Measurements from ENCODE around the gene PAK1IP1. TPM values are rescaled to one million over a fixed set of nuclear protein-coding genes. Genes with fewer than 3 reads are reported as not detected.
A peak's percentile ranks its signal among the peaks of the same experiment; 100 is the strongest.
"Not testable (repeated sequence)": the region's sequence is repeated elsewhere in the genome, so short reads cannot be mapped to it uniquely, and the experiment has no call there.

PAK1IP1 gene, protein sequence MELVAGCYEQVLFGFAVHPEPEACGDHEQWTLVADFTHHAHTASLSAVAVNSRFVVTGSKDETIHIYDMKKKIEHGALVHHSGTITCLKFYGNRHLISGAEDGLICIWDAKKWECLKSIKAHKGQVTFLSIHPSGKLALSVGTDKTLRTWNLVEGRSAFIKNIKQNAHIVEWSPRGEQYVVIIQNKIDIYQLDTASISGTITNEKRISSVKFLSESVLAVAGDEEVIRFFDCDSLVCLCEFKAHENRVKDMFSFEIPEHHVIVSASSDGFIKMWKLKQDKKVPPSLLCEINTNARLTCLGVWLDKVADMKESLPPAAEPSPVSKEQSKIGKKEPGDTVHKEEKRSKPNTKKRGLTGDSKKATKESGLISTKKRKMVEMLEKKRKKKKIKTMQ
- 10 to 100 TPM; 34.2 to 35.5 TPM for total RNA-seq

DNA sequence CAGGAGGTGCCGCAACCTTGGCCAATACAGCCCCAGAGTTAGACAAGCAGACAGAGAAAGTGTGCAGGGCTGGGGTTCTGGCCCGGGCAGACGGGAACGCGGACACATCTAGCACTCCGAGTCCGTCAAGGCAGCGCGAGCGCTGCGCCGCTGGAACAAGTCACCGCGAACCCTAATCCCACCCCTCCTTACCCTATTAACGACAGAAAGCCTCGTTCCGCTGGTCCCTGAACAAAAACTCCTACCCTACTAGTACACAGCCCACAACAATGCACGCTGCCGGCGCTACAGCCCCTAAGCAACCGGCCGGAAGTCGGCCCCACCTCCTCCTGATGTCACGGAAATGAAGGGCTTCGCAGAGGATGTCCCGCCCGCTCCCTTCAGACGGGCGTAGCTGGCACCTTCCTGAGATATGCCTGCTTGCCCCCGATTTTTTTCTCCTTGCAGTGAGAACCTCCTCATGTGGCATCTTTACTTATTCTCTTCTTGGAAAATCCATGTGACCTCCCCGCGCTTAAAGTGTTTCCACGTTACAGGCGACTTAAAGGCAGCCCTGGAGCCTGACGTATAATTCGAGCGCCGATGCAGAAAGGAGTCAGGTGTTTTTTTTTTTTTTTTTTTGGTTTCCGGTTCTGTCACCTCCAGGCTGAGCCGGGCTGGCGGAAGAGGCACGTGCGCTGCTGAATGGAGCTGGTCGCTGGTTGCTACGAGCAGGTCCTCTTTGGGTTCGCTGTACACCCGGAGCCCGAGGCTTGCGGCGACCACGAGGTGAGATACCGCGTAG, at the start of gene PAK1IP1, which contains the start of gene C6orf52:
PAK1IP1 (plus strand) TSS at position 671 of the 784 bp plus-strand sequence; CDS start at position 685, 14 bp downstream.
C6orf52 (minus strand) TSS at position 315 of the 784 bp plus-strand sequence. CDS start 7,066 bp downstream, outside the sequence.
- Mint-ChIP-seq H3K27me3 (no peaks in the 10 kb centered on the region), H3K9me3 (no peaks in the 10 kb centered on the region), H3K4me3 (peak within 1 kb of the TSS; percentile 90), H3K36me3 (ENCODE audit: low read depth) (peaks cover 44% of the 10 kb centered on the region), H3K27ac (peak within 1 kb of the TSS; percentile 99), H3K4me1 (ENCODE audit: low read depth) (peaks cover 31% of the 10 kb centered on the region)
- CTCF ChIA-PET, result interaction anchor here (1.0 to 1.5 kb wide), 4 partner anchors 14 to 343 kb away, joined by 3 to 7 read pairs (median 3); no protein-coding TSS in a partner anchor
- ATAC-seq (peak; percentile 97), DNase-seq (peak; percentile 96)
- POLR2A ChIA-PET, result interaction anchor here (0.6 to 3.1 kb wide), 14 partner anchors 8 to 366 kb away, joined by 3 to 21 read pairs (median 4); partner anchors contain the start of genes TMEM14B and TMEM14C
- intact Hi-C loops (cut with micrococcal nuclease), result loop anchor here (2.0 to 5.0 kb wide), 2 partner anchors 52 to 167 kb away; partner anchors contain the start of gene TMEM14B
- TF ChIP-seq, protein P1, sequence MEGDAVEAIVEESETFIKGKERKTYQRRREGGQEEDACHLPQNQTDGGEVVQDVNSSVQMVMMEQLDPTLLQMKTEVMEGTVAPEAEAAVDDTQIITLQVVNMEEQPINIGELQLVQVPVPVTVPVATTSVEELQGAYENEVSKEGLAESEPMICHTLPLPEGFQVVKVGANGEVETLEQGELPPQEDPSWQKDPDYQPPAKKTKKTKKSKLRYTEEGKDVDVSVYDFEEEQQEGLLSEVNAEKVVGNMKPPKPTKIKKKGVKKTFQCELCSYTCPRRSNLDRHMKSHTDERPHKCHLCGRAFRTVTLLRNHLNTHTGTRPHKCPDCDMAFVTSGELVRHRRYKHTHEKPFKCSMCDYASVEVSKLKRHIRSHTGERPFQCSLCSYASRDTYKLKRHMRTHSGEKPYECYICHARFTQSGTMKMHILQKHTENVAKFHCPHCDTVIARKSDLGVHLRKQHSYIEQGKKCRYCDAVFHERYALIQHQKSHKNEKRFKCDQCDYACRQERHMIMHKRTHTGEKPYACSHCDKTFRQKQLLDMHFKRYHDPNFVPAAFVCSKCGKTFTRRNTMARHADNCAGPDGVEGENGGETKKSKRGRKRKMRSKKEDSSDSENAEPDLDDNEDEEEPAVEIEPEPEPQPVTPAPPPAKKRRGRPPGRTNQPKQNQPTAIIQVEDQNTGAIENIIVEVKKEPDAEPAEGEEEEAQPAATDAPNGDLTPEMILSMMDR (IDR thresholded peaks at IDR 0.05), result no peak

DNA sequence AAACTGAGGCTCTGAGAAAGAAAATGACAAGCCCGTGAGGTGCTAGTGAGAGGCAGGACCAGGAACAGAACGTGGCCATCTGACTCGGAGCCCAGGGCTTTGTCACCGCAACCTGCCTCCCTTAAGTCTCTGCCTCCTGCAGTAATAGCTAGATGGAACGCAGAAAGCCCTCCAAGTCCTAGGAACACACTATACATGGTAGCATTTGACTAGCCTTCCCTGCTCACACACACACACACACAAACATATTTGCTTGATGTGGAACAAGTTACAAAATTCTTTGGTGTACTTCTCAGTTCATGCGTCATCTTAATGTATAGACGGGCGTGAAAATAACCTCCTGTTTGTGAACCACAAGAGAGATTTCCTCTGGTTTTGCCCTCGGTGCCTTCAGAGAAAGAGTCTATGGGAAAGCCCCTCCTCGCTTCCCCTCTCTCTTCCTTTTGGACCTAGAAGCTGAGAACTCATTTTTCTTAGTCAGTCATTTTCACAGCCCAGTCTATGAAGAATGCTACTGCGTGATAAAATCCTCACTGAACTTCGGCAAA, 39.2 kb upstream of the PAK1IP1 start:
- DNase-seq (peak; percentile 64), ATAC-seq (peak; percentile 91)
- CTCF ChIA-PET, result interaction anchor here (0.9 to 1.2 kb wide), 2 partner anchors 146 to 177 kb away, joined by 3 to 4 read pairs; no protein-coding TSS in a partner anchor
- Mint-ChIP-seq H3K36me3 (ENCODE audit: low read depth) (no peaks in the 10 kb centered on the region), H3K9me3 (no peaks in the 10 kb centered on the region), H3K27me3 (peaks cover 16% of the 10 kb centered on the region), H3K4me1 (ENCODE audit: low read depth) (peaks cover 16% of the 10 kb centered on the region), H3K4me3 (peak overlapping the region; percentile 13), H3K27ac (peak overlapping the region; percentile 22)
- POLR2A ChIA-PET, result interaction anchor here (0.6 to 1.0 kb wide), 2 partner anchors 12 to 613 kb away, joined by 3 read pairs; no protein-coding TSS in a partner anchor
- intact Hi-C loops (cut with micrococcal nuclease), result no loop called here
- TF ChIP-seq, protein P1 (IDR thresholded peaks at IDR 0.05), result no peak

DNA sequence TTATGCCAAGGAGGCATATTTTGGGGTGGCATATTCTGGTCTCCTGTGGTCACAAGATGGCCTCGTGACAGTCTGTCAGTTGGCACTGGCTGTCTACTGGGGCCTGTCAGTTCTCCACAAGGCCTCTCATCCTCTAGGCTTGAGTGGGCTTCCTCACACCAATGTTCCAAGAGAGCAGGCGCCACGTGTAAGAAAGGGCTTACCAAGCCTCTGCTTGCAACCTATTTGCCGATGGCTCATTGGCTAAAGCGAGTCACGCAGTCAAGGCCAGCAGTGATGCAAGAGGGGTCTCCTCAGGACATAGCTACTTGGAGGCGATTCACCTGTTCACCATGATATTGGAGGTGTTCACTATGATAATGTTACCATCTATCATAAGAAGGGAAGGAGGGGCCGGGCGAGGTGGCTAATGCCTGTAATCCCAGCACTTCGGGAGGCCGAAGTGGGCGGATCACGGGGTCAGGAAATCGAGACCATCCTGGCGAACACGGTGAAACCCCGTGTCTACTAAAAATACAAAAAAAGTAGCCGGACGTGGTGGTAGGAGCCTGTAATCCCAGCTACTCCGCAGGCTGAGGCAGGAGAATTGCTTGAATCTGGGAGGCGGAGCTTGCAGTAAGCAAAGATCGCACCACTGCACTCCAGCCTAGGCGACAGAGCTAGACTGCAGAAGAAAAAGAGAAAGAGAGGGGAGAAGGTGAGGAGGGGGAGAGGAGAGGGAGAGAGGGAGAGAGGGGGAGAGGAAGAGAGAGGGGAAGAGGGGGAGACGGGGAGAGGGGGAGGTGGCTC, 35.7 kb upstream of the PAK1IP1 start:
- no peak overlapping the region for H3K27ac Mint-ChIP-seq
- DNase-seq, result no peak

DNA sequence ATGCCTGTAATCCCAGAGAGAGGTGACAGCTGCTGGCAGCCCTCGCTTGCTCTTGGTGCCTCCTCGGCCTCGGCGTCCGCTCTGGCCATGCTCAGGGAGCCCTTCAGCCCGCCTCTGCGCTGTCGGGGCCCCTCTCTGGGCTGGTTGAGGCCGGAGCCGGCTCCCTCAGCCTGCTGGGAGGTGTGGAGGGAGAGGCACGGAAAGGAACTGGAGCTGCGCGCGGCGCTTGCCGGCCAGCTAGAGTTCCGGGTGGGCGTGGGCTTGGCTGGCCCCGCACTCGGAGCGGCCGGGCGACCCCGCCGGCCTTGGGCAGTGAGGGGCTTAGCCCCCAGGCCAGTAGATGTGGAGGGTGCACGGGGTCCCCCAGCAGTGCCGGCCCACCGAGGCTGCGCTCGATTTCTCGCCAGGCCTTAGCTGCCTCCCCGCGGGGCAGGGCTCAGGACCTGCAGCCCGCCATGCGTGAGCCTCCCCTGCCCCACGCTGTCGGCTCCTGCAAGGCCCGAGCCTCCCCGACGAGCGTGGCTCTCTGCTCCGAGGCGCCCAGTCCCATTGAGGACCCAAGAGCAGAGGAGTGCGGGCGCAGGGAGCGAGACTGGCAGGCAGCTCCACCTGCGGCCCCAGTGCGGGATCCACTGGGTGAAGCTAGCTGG, 34.9 kb upstream of the PAK1IP1 start:
- intact Hi-C loops (cut with micrococcal nuclease), result no loop called here
- H3K4me3 Mint-ChIP-seq, result peak overlapping the region; percentile 23
- peaks cover 15% of the 10 kb centered on the region for H3K4me1 Mint-ChIP-seq (ENCODE audit: low read depth)
- no peaks in the 10 kb centered on the region for H3K36me3 Mint-ChIP-seq (ENCODE audit: low read depth)
- no peak for ATAC-seq
- H3K9me3 Mint-ChIP-seq, result no peaks in the 10 kb centered on the region
- TF ChIP-seq, protein P1 (IDR thresholded peaks at IDR 0.05), result no peak
- ChIA-PET CTCF (no interaction called here), POLR2A (no interaction called here)
- DNase-seq, result no peak
- no peak overlapping the region for H3K27ac Mint-ChIP-seq
- peaks cover 11% of the 10 kb centered on the region for H3K27me3 Mint-ChIP-seq

More for the DNA sequence above, 35.7 kb upstream of the PAK1IP1 start:
- no peaks in the 10 kb centered on the region for H3K9me3 Mint-ChIP-seq
- ChIA-PET POLR2A (no interaction called here), CTCF (no interaction called here)
- peaks cover 11% of the 10 kb centered on the region for H3K27me3 Mint-ChIP-seq
- H3K4me1 Mint-ChIP-seq (ENCODE audit: low read depth), result peaks cover 16% of the 10 kb centered on the region
- no peaks in the 10 kb centered on the region for H3K36me3 Mint-ChIP-seq (ENCODE audit: low read depth)
- intact Hi-C loops (cut with micrococcal nuclease), result no loop called here
- TF ChIP-seq, protein P1 (IDR thresholded peaks at IDR 0.05), result no peak
- ATAC-seq, result no peak
- peak overlapping the region; percentile 8 for H3K4me3 Mint-ChIP-seq

DNA sequence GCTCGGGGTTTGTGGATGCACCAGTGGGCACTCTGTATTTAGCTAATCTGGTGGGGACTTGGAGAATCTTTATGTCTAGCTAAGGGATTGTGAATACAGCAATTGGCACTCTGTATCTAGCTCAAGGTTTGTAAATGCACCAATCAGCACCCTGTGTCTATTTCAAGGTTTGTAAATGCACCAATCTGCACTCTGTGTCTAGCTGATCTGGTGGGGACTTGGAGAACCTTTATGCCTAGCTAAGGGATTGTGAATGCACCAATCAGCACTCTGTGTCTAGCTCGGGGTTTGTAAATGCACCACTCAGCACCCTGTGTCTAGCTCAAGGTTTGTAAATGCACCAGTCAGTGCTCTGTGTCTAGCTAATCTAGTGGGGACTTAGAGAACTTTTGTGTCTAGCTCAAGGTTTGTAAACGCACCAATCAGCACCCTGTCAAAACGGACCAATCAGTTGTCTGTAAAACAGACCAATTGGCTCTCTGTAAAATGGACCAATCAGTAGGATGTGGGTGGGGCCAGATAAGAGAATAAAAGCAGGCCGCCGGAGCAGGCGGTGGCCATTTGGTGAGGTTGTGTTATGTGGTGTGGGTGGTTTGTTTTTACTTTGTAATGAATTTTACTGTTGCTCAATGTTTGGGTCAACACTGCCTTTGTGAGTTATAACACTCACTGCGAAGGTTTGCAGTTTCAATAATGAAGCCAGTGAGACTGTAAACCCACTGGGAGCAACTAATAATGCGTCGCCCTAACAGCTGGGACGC, 34.2 kb upstream of the PAK1IP1 start:
- CTCF ChIA-PET, ATAC-seq: not testable (repeated sequence)

More for the DNA sequence above, 34.2 kb upstream of the PAK1IP1 start:
- peak overlapping the region; percentile 36 for H3K4me3 Mint-ChIP-seq
- H3K9me3 Mint-ChIP-seq; intact Hi-C loops (cut with micrococcal nuclease); H3K36me3 Mint-ChIP-seq (ENCODE audit: low read depth); H3K27ac Mint-ChIP-seq; POLR2A ChIA-PET; DNase-seq; H3K4me1 Mint-ChIP-seq (ENCODE audit: low read depth); H3K27me3 Mint-ChIP-seq: not testable (repeated sequence)
